IMR-90 (cell line): Measurements from ENCODE around the gene ENPP3. TPM values are rescaled to one million over a fixed set of nuclear protein-coding genes. Genes with fewer than 3 reads are reported as not detected.

Source experiments
- ATAC-seq: fragments of 200-7000 bp; cut with Tn5 transposase; 2 replicates; pipeline ENCODE4 v1.9.1; 2020; ENCODE audit warnings: low read depth, mild to moderate bottlenecking, moderate library complexity
- BruUV-seq: library from RNA; stranded (reverse); fragments of 400-500 nt; replicated peaks from 2 replicates; lab custom pipeline; 2021; lab: Mats Ljungman, UMichigan
- CTCF ChIA-PET: fragments of 300-600 bp; formaldehyde crosslinking; extraction: SDS; loops from one replicate; lab custom pipeline; 2021; ENCODE audit warnings: antibody characterized with exemption; lab: Yijun Ruan, JAX
- POLR2A ChIA-PET: fragments of 300-600 bp; sonication (Branson Sonifier 250); formaldehyde crosslinking; loops from one replicate; lab custom pipeline; 2022; ENCODE audit warnings: antibody characterized with exemption; ENCODE audit not compliant: unreplicated experiment; lab: Charles Lee
- DNase-seq: peaks from one replicate; pipeline ENCODE4 v3.0.0; 2013
- H2AFZ ChIP-seq: replicated peaks from 2 replicates; pipeline ENCODE3; 2013; ENCODE audit warnings: low read length, mild to moderate bottlenecking; ENCODE audit not compliant: poor library complexity
- H2AK5ac ChIP-seq: 2 replicates; pipeline ENCODE4 v1.6.1; 2013; ENCODE audit warnings: low read depth, low read length, inconsistent platforms
- H2AK9ac ChIP-seq: replicated peaks from 2 replicates; pipeline ENCODE3; 2013; ENCODE audit warnings: mild to moderate bottlenecking, low read depth, low read length, moderate library complexity; ENCODE audit not compliant: poor library complexity
- H2BK120ac ChIP-seq: 2 replicates; pipeline ENCODE4 v1.6.1; 2013; ENCODE audit warnings: low read depth, low read length, inconsistent platforms
- H2BK15ac ChIP-seq: 3 replicates; pipeline ENCODE4 v1.6.1; 2013; ENCODE audit warnings: low read depth, low read length, inconsistent platforms
- H2BK20ac ChIP-seq: 2 replicates; pipeline ENCODE4 v1.6.1; 2013; ENCODE audit warnings: low read depth, mild to moderate bottlenecking, inconsistent platforms, low read length, moderate library complexity
- H2BK5ac ChIP-seq: 2 replicates; pipeline ENCODE4 v1.6.1; 2013; ENCODE audit warnings: mild to moderate bottlenecking, low read depth, low read length, inconsistent platforms; ENCODE audit not compliant: poor library complexity, severe bottlenecking
- H3K14ac ChIP-seq: replicated peaks from 2 replicates; pipeline ENCODE4 v1.6.1; 2013; ENCODE audit warnings: low read depth, low read length, inconsistent platforms
- H3K18ac ChIP-seq: 2 replicates; pipeline ENCODE4 v1.6.1; 2013; ENCODE audit warnings: low read depth, low read length, control low read depth
- H3K23ac ChIP-seq: 2 replicates; pipeline ENCODE4 v1.6.1; 2013; ENCODE audit warnings: low read depth, low read length, inconsistent platforms
- H3K27ac ChIP-seq: 2 replicates; pipeline ENCODE4 v1.5.1; 2013; ENCODE audit warnings: mild to moderate bottlenecking, control low read depth, low read length; ENCODE audit not compliant: insufficient read depth
- H3K27me3 ChIP-seq: 2 replicates; pipeline ENCODE4 v1.6.1; 2013; ENCODE audit warnings: low read length; ENCODE audit not compliant: control insufficient read depth, insufficient read depth
- H3K36me3 ChIP-seq: 2 replicates; pipeline ENCODE4 v1.6.1; 2013; ENCODE audit warnings: low read length, mixed read lengths; ENCODE audit not compliant: control insufficient read depth, insufficient read depth
- H3K4ac ChIP-seq: 2 replicates; pipeline ENCODE4 v1.6.1; 2013; ENCODE audit warnings: low read depth, low read length, inconsistent platforms
- H3K4me1 ChIP-seq: 2 replicates; pipeline ENCODE4 v1.6.1; 2013; ENCODE audit warnings: low read length, mixed read lengths; ENCODE audit not compliant: control insufficient read depth, insufficient read depth
- H3K4me2 ChIP-seq: 2 replicates; pipeline ENCODE4 v1.6.1; 2013; ENCODE audit warnings: low read depth, mild to moderate bottlenecking, control low read depth, low read length, moderate library complexity
- H3K4me3 ChIP-seq: 2 replicates; pipeline ENCODE4 v1.5.1; 2013; ENCODE audit warnings: low read depth, mild to moderate bottlenecking, control low read depth, low read length, moderate library complexity; ENCODE audit not compliant: insufficient read depth
- H3K56ac ChIP-seq: 2 replicates; pipeline ENCODE4 v1.6.1; 2013; ENCODE audit warnings: low read length, inconsistent platforms; ENCODE audit not compliant: insufficient read depth; ENCODE audit errors: extremely low read depth
- H3K79me1 ChIP-seq, 2 experiments: 2 replicates each; pipeline ENCODE4 v1.6.1; 2013; ENCODE audit warnings: low read length in 2 of 2, inconsistent platforms in 1 of 2, low read depth in 1 of 2
- H3K9ac ChIP-seq: 2 replicates; pipeline ENCODE4 v1.6.1; 2013; ENCODE audit warnings: low read depth, low read length, control low read depth
- H3K9me1 ChIP-seq: 2 replicates; pipeline ENCODE4 v1.6.1; 2013; ENCODE audit warnings: low read length, inconsistent platforms; ENCODE audit not compliant: insufficient read depth
- H3K9me3 ChIP-seq: 2 replicates; pipeline ENCODE4 v1.6.1; 2013; ENCODE audit warnings: low read length; ENCODE audit not compliant: control insufficient read depth, insufficient read depth
- H4K20me1 ChIP-seq: 2 replicates; pipeline ENCODE4 v1.6.1; 2013; ENCODE audit warnings: low read length, inconsistent platforms; ENCODE audit not compliant: insufficient read depth
- H4K5ac ChIP-seq: 2 replicates; pipeline ENCODE4 v1.6.1; 2013; ENCODE audit warnings: mild to moderate bottlenecking, low read depth, low read length, control low read depth
- H4K8ac ChIP-seq, 2 experiments: 2 replicates each; pipeline ENCODE4 v1.6.1; 2013; ENCODE audit warnings: low read depth in 2 of 2, low read length in 2 of 2, control low read depth in 1 of 2, inconsistent platforms in 1 of 2
- H4K91ac ChIP-seq: 2 replicates; pipeline ENCODE4 v1.6.1; 2013; ENCODE audit warnings: low read depth, low read length, inconsistent platforms; ENCODE audit not compliant: insufficient read depth
- BHLHE40 ChIP-seq: fragments of 150-350 bp; IDR thresholded peaks from 2 replicates; pipeline ENCODE4 v1.6.1; 2016; ENCODE audit warnings: mild to moderate bottlenecking, low read depth, low read length
- CEBPB ChIP-seq: IDR thresholded peaks from 2 replicates; pipeline ENCODE4 v1.6.1; 2012; ENCODE audit warnings: low read depth, low read length, improper control_type of control experiment
- CHD1 ChIP-seq: IDR thresholded peaks from 2 replicates; pipeline ENCODE4 v1.6.1; 2012; ENCODE audit warnings: low read depth, low read length, improper control_type of control experiment
- ELK1 ChIP-seq: fragments of 150-350 bp; IDR thresholded peaks from 2 replicates; pipeline ENCODE4 v1.6.1; 2016; ENCODE audit warnings: low read depth, mild to moderate bottlenecking, low read length, moderate library complexity, borderline replicate concordance
- FOS ChIP-seq: fragments of 150-350 bp; IDR thresholded peaks from 2 replicates; pipeline ENCODE4 v1.6.1; 2016; ENCODE audit warnings: low read depth, low read length
- MAZ ChIP-seq: IDR thresholded peaks from 2 replicates; pipeline ENCODE4 v1.6.1; 2012; ENCODE audit warnings: low read depth, mild to moderate bottlenecking, low read length, improper control_type of control experiment, moderate library complexity, borderline replicate concordance
- RCOR1 ChIP-seq: IDR thresholded peaks from 2 replicates; pipeline ENCODE4 v1.6.1; 2012; ENCODE audit warnings: mild to moderate bottlenecking, low read length, improper control_type of control experiment; ENCODE audit not compliant: insufficient replicate concordance
- SMC3 ChIP-seq: fragments of 150-350 bp; IDR thresholded peaks from 2 replicates; pipeline ENCODE4 v1.6.1; 2016; ENCODE audit warnings: low read depth, mild to moderate bottlenecking, antibody characterized with exemption, low read length, moderate library complexity
- USF2 ChIP-seq: fragments of 150-350 bp; IDR thresholded peaks from 2 replicates; pipeline ENCODE4 v1.6.1; 2017; ENCODE audit warnings: mild to moderate bottlenecking, antibody characterized with exemption, low read length, low read depth
- WGBS, 2 experiments: methylation state at CpG; one replicate each; pipeline versions ENCODE4 v1.1.5 to v1.1.7; 2013; ENCODE audit warnings: missing lambda C conversion rate in 2 of 2; ENCODE audit not compliant: insufficient read length in 1 of 2; ENCODE audit errors: extremely low coverage in 2 of 2; 5-methylcytosine and 5-hydroxymethylcytosine counted together
- dilution Hi-C: fragments of 300-500 bp; cut with HindIII; formaldehyde crosslinking; loops from one replicate; pipeline ENCODE4 v1.14.3; 2018; ENCODE audit warnings: low sequenced_read_pairs; ENCODE audit not compliant: unreplicated experiment
- in situ Hi-C: fragments of 300-500 bp; cut with MboI; formaldehyde crosslinking; loops from 3 replicates; pipeline ENCODE4 v1.14.3; 2019; ENCODE audit warnings: low sequenced_read_pairs, inconsistent platforms, mixed read lengths
- intact Hi-C: fragments of 100-400 bp; cut with micrococcal nuclease; formaldehyde crosslinking; loops from 2 replicates; pipeline ENCODE4 v1.10.0; 2022
- polyA plus RNA-seq, 3 experiments: library from polyadenylated mRNA; depleted of rRNA; stranded (reverse); fragments of >200 nt; gene quantifications; 2 replicates each; pipeline ENCODE4 v1.2.3, GENCODE V29; 2012; ENCODE audit warnings: low replicate concordance in 1 of 3
- total RNA-seq: library from RNA; depleted of rRNA; stranded (reverse); fragments of >200 nt; gene quantifications from 2 replicates; pipeline ENCODE4 v1.2.3, GENCODE V29; 2012

The ENPP3 gene
- total and polyA plus RNA-seq, 2 of the 4 experiments (the other 2 are of a cell fraction) = under 0.01 to 0.05 TPM

DNA sequence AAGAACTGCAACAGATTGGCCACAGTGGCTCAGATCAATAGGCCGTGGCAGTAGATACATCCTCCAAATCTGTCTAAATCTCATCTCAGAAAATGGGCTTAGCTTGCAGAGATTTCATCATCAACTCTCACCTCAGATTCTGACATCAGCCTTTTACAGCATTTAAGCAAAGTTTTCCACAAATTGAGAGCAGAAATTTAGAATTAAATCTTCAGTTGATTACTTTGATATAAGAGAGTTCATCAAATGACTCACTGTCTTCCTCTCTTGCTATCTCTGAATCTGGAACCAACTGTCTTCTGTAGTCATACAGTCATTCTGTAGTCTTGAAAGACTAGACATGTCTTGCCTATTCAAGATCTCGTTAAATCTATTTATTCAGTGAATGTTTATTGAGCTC, 118.9 kb downstream of the ENPP3 start:
- dilution Hi-C loops = no loop called here
- Histone ChIP-seq H3K56ac (no peak overlapping the region), H2BK120ac (peak overlapping the region; percentile 86), H3K27me3 (no peaks in the 10 kb centered on the region), H3K9me3 (no peaks in the 10 kb centered on the region), H3K79me1 (no peaks in the 10 kb centered on the region), H2BK5ac (peak overlapping the region; percentile 90), H2BK15ac (peak overlapping the region; percentile 67; the same call in 1 of the 3 replicates), H2BK20ac (peak overlapping the region; percentile 90), H4K5ac (no peak overlapping the region; the same call in 1 of the 2 replicates), H3K4ac (peak overlapping the region; percentile 86; the same call in 1 of the 2 replicates), H3K27ac (no peak overlapping the region), H2AK9ac (no peak overlapping the region), H3K9ac (no peak overlapping the region), H4K8ac (peak overlapping the region in 1 of 2 experiments; percentile 64; a peak in 2 of 4 replicates), H4K91ac (peak overlapping the region; percentile 21; the same call in 1 of the 2 replicates), H3K14ac (peak overlapping the region; percentile 77; the same call in 1 of the 2 replicates), H3K4me2 (peak overlapping the region; percentile 65; the same call in 1 of the 2 replicates), H3K36me3 (no peaks in the 10 kb centered on the region), H2AFZ (no peak overlapping the region), H3K4me1 (peaks cover 7% of the 10 kb centered on the region; the same call in 1 of the 2 replicates), H2AK5ac (peak overlapping the region; percentile 65), H4K20me1 (no peaks in the 10 kb centered on the region), H3K9me1 (no peaks in the 10 kb centered on the region), H3K4me3 (no peak overlapping the region), H3K23ac (peak overlapping the region; percentile 62; the same call in 1 of the 2 replicates), H3K18ac (peak overlapping the region; percentile 73; the same call in 1 of the 2 replicates)
- ATAC-seq = no peak
- WGBS, 2 experiments = 60% methylated on average over 1 of the region's 2 CpGs; no CpG with 5 or more reads in 1 of the 2 experiments
- CTCF ChIA-PET = no interaction called here
- DNase-seq = no peak
- in situ Hi-C loops = no loop called here
- BruUV-seq = no TSS peak
- POLR2A ChIA-PET = no interaction called here
- intact Hi-C loops = no loop called here
- no peak for TF ChIP-seq CHD1
- no peak for TF ChIP-seq BHLHE40
- TF ChIP-seq ELK1 = no peak
- TF ChIP-seq FOS = no peak
- TF ChIP-seq SMC3 = no peak
- no peak for TF ChIP-seq RCOR1
- TF ChIP-seq USF2 = no peak
- no peak for TF ChIP-seq MAZ
- peak; percentile 63 for TF ChIP-seq CEBPB
